ENCODE results near the gene ZNRF2.
"Not testable (repeated sequence)": the region's sequence is repeated elsewhere in the genome, so short reads cannot be mapped to it uniquely, and the experiment has no call there.

ZNRF2 gene

GRCh38 chr7:30260246-30260768 is 24.1 kb upstream of the ZNRF2 start:
- in situ Hi-C loops (cut with MboI; ENCODE audit: low sequenced_read_pairs): no loop called here

- in situ Hi-C loops (cut with MboI; ENCODE audit: low sequenced_read_pairs): no loop called here
These were observed 21.2 kb upstream of the ZNRF2 start for GRCh38 chr7:30263090-30263710.

- in situ Hi-C loops (cut with MboI; ENCODE audit: low sequenced_read_pairs): no loop called here
These were observed 20.3 kb upstream of the ZNRF2 start for GRCh38 chr7:30264052-30264451.

GRCh38 chr7:30265189-30265588 is 19.2 kb upstream of the ZNRF2 start:
- in situ Hi-C loops (cut with MboI; ENCODE audit: low sequenced_read_pairs): not testable (repeated sequence)

DNA sequence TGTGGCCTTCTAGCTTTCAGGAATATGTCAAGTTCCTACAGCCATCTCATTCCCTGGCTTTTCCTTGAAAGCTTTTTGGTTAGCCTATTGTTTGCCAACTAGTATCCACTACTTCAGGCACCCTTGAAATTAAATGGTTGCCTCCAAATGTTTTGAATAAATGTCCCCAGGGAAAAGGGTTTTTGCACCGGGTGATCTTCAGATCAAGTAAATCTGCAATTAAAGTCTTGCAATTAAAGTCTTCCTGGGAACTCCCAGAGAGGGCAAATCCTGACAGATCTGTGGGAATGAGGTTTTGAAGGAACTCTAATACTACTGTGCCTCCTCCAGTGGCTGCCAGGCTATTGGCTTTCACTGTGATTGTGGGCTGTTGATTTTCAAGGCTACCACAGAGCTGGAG is 17.7 kb upstream of the ZNRF2 start:
- in situ Hi-C loops (cut with MboI; ENCODE audit: low sequenced_read_pairs): no loop called here

DNA sequence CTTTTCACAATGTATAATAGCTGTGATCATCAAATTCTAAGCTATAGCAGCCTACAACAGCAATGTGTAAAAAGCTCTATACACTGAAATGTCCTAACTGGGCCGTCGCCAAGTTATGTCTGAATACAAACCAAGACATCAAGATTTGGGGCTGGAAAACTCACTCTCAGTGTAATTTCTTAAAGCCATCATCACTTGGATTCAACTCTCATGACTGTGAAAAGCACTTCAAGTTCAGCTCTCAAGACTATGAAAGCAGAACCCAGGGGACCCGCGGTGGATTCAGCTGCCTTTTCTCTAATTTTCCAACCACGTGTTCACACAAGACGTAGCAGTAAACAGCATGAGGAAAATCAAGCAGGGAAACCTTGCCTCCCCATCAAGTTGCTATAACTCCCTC is 15.8 kb upstream of the ZNRF2 start:
- in situ Hi-C loops (cut with MboI; ENCODE audit: low sequenced_read_pairs): no loop called here

DNA sequence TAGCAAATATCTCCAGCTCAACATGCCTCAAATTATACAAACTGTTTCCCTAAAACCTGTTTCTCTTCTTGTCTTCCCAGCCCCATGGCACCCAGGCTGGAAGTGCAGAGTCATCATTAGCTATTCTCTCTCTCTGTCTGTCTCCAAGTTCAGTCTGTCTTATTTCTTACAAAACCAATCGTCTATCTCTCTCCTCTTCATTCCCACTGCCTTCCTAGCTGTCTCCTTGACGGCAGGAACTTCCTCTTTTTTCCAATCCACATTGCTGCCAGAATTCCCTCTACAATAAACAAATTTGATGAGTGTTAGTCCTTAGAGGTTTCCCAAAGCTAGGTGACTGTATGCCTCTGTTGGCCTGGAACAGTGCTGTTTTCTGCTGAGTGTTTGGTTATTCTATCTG is 14.9 kb upstream of the ZNRF2 start:
- in situ Hi-C loops (cut with MboI; ENCODE audit: low sequenced_read_pairs): no loop called here

- in situ Hi-C loops (cut with MboI; ENCODE audit: low sequenced_read_pairs): no loop called here
These were observed 13.5 kb upstream of the ZNRF2 start for GRCh38 chr7:30270921-30271320.

GRCh38 chr7:30272126-30272525 is 12.3 kb upstream of the ZNRF2 start:
- in situ Hi-C loops (cut with MboI; ENCODE audit: low sequenced_read_pairs): no loop called here

DNA sequence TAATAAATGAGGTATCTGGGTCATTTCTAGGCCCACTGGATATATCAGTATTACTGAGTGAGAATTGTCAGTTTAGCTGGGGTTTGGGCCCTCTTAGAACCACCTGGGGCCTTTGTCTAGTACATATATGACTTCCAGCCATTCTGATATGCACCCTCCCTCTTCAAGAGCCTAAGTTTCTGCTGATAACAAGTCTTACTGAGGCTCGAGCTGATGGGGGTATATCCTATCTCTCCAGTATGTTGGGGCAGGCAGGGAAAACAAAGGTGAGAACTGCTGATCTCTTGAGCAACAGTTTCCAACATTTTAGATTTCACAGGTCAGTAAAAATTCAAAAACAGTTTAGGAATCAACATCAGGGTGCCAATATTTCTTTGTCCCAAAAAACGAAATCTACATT is 10.8 kb upstream of the ZNRF2 start:
- in situ Hi-C loops (cut with MboI; ENCODE audit: low sequenced_read_pairs): no loop called here

- in situ Hi-C loops (cut with MboI; ENCODE audit: low sequenced_read_pairs): no loop called here
These were observed 9.8 kb upstream of the ZNRF2 start for GRCh38 chr7:30274641-30275040.

DNA sequence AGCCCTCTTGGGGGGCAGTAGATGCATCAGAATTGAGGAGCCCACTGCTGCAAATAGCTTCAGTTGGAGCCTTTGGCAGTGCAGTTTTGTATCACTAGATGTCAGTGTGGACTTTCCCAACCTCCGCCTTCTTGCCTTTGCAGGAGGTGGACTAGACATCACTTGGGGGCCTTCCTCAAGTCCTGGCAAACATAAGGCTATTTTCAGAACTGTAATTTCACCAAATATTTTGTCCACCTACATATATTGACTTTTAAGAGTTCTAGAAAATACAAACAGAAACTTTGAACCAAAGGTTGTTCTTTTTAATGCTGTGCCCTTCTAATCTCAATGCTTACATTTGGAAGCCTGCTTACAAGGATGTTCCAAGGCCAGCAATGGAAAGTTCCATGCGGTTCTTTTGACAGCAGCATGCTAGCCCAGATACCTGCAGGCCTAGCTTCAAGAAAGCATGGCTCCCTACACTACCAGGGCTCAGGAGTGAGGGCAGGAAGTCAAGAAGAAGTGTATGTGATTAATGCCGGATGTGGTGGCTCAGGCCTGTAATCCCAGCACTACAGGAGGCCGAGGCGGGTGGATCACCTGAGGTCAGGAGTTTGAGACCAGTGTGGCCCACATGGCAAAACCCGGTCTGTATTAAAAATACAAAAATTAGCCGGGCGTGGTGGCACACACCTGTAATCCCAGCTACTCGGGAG is 8.0 kb upstream of the ZNRF2 start:
- in situ Hi-C loops (cut with MboI; ENCODE audit: low sequenced_read_pairs): no loop called here

GRCh38 chr7:30278376-30278775 is 6.0 kb upstream of the ZNRF2 start:
- in situ Hi-C loops (cut with MboI; ENCODE audit: low sequenced_read_pairs): no loop called here

- in situ Hi-C loops (cut with MboI; ENCODE audit: low sequenced_read_pairs): no loop called here
These were observed 5.3 kb upstream of the ZNRF2 start for GRCh38 chr7:30278849-30279652.

DNA sequence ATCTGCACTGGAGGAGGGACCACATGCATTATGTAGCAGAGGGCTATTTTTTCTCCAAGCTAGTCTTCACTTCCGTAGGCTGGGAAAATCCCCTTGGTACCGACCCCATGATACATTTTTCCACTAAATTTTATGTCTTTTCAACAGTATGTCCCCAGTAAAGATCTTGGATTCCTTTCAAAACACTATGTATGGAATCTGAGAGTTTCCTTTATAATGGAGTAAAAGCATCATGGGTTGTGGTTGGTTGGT is 4.8 kb upstream of the ZNRF2 start:
- in situ Hi-C loops (cut with MboI; ENCODE audit: low sequenced_read_pairs): no loop called here

GRCh38 chr7:30280631-30281030 is 3.8 kb upstream of the ZNRF2 start:
- in situ Hi-C loops (cut with MboI; ENCODE audit: low sequenced_read_pairs): no loop called here

GRCh38 chr7:30281263-30281662 is 3.1 kb upstream of the ZNRF2 start:
- in situ Hi-C loops (cut with MboI; ENCODE audit: low sequenced_read_pairs): no loop called here

DNA sequence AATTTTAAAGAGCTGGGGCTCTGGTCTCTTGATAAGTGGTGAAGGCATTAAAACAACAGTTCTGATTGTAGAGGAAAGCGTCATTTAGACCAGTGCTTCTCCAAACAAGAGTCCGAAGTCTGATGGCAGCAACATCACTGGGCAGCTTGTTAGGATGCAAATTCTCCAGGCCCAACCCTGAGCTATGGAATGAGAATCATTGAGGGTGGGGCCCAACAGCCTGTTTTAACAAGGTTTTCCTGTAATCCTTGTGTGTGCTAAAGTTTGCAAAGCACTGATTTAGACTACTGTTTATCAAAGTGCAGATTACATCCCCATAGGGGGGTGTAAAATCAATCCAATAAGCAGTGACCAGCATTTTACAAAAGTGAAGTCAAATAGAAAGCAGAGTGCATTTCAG is 2.6 kb upstream of the ZNRF2 start:
- in situ Hi-C loops (cut with MboI; ENCODE audit: low sequenced_read_pairs): no loop called here

DNA sequence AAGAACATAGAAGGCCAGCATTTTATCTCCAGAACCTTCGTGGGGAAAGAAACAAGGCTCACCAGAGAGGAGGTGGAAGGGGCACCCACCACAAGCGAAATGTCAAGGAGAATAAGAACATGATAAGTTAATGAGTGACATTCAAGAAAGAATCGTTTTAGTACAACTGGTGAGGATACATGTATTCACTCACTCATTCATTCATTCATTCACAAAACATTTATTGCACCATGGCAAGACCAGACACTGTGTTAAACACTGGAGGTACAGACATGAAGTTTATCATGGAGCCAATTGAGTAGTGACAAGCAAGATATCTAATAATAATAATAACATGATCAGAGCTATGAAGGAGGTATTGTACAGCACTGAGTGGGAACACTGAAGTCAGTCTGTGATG is 1.7 kb upstream of the ZNRF2 start:
- in situ Hi-C loops (cut with MboI; ENCODE audit: low sequenced_read_pairs): no loop called here

DNA sequence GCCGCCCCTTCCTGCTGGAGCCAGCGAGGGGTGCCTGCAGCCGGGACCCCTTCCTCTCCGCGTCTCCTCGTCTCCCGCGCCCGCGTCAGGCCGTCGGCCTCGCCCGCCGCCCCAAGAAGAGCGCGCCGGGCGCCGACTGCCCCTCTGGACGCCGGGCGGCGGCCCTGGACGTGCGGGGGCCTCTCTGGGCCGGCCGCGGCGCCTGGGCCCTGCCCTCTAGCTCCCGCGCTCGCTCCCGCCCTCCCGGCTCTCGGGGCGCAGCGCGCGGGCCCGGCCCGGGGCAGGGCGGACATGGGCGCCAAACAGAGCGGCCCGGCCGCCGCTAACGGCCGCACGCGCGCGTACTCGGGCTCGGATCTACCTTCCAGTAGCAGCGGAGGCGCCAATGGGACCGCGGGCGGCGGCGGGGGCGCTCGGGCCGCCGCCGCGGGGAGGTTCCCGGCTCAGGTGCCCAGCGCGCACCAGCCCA is 704 bp downstream of the ZNRF2 start:
- in situ Hi-C loops (cut with MboI; ENCODE audit: low sequenced_read_pairs): no loop called here

GRCh38 chr7:30285536-30286284 is 1.3 kb downstream of the ZNRF2 start:
- in situ Hi-C loops (cut with MboI; ENCODE audit: low sequenced_read_pairs): no loop called here
